ENCODE results near the gene GUCY1A2.

GRCh38 chr11:106879832-106880546 is 138.3 kb downstream of the GUCY1A2 start:
- TF ChIP-seq CTCF (IDR thresholded peaks at IDR 0.05) (no peak), POLR2A (IDR thresholded peaks at IDR 0.05) (no peak)
